Measurements from ENCODE around the gene PDHA1. TPM values are rescaled to one million over a fixed set of nuclear protein-coding genes. Genes with fewer than 3 reads are reported as not detected.

Gene PDHA1
- total and polyA plus RNA-seq, 2 experiments from 2014 or later: 31.0 to 130 TPM

GRCh38 chrX:19344661-19345060 lies 934 bp downstream of the PDHA1 start:
- Histone ChIP-seq H3K9me3 (ENCODE audit: low read depth) (no peaks in the 10 kb centered on the region), H3K4me1 (ENCODE audit: insufficient read depth) (peaks cover 16% of the 10 kb centered on the region), H3K4me3 (peak overlapping the region; percentile 83), H2AFZ (no peak overlapping the region), H3K36me3 (ENCODE audit: low read depth) (no peaks in the 10 kb centered on the region), H3K27me3 (replicated peaks; ENCODE audit: insufficient read depth) (no peaks in the 10 kb centered on the region), H3K27ac (no peak overlapping the region), H3K79me2 (ENCODE audit: insufficient read depth) (peaks cover 51% of the 10 kb centered on the region), H3K9ac (peak overlapping the region; percentile 91), H4K20me1 (ENCODE audit: insufficient read depth) (no peaks in the 10 kb centered on the region; the same call in 1 of the 2 replicates), H3K4me2 (ENCODE audit: unreplicated experiment) (peak overlapping the region; percentile 73), H3K9me2 (ENCODE audit: insufficient read depth) (no peaks in the 10 kb centered on the region), H3F3A (ENCODE audit: insufficient read depth) (peaks cover 13% of the 10 kb centered on the region; the same call in 1 of the 2 replicates)
- in situ Hi-C loops (cut with MboI): no loop called here
- 3 to 8% methylated on average over 7 to 10 of the region's 10 CpGs for WGBS, 2 experiments (ENCODE audit: low coverage in 1 of 2, low lambda C conversion rate in 2 of 2, missing lambda C conversion rate in 2 of 2)
- no peak for DNase-seq
- TF ChIP-seq EZH2phosphoT487 (IDR thresholded peaks at IDR 0.05; ENCODE audit: insufficient read depth, low read depth): no peak

- Histone ChIP-seq H3K4me1 (ENCODE audit: insufficient read depth) (peaks cover 15% of the 10 kb centered on the region), H3K79me2 (ENCODE audit: insufficient read depth) (peaks cover 51% of the 10 kb centered on the region), H3K27ac (peak overlapping the region; percentile 27), H3K27me3 (replicated peaks; ENCODE audit: insufficient read depth) (no peaks in the 10 kb centered on the region), H3K4me3 (no peak overlapping the region), H3K9me2 (ENCODE audit: insufficient read depth) (no peaks in the 10 kb centered on the region), H2AFZ (no peak overlapping the region), H3F3A (ENCODE audit: insufficient read depth) (peaks cover 13% of the 10 kb centered on the region; the same call in 1 of the 2 replicates), H3K4me2 (ENCODE audit: unreplicated experiment) (no peak overlapping the region), H3K9ac (no peak overlapping the region), H4K20me1 (ENCODE audit: insufficient read depth) (no peaks in the 10 kb centered on the region; the same call in 1 of the 2 replicates), H3K9me3 (ENCODE audit: low read depth) (no peaks in the 10 kb centered on the region), H3K36me3 (ENCODE audit: low read depth) (no peaks in the 10 kb centered on the region)
- DNase-seq: peak; percentile 60
- 63 to 67% methylated on average over 3 of the region's 3 CpGs for WGBS, 2 experiments (ENCODE audit: low coverage in 1 of 2, low lambda C conversion rate in 2 of 2, missing lambda C conversion rate in 2 of 2)
- in situ Hi-C loops (cut with MboI): no loop called here
- TF ChIP-seq EZH2 (IDR thresholded peaks at IDR 0.05; ENCODE audit: insufficient read depth, poor library complexity, severe bottlenecking) (no peak), EZH2phosphoT487 (IDR thresholded peaks at IDR 0.05; ENCODE audit: insufficient read depth, low read depth) (no peak)
Measured at GRCh38 chrX:19347916-19348315, 4.2 kb downstream of the PDHA1 start.

DNA sequence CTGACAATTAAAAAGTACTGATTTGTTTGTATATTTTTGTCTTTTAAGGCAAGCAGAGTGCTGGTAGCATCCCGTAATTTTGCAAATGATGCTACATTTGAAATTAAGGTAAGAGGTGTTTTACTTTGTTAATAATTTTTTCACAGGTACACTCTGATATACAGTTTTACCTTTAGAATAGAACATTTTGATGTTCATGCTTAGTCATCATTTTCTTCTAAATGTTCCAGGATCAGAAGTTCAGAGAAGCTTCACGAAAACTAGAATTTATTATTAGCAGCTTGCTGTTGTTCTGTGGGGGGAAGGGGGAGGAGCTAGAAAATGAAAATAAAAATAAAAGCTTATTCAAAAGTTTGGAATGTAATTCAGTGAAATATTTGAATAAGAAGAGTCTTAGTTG lies 5.5 kb downstream of the PDHA1 start:
- in situ Hi-C loops (cut with MboI): no loop called here
- Histone ChIP-seq H3K36me3 (ENCODE audit: low read depth) (no peaks in the 10 kb centered on the region), H3K79me2 (ENCODE audit: insufficient read depth) (peaks cover 47% of the 10 kb centered on the region), H3K9me2 (ENCODE audit: insufficient read depth) (no peaks in the 10 kb centered on the region), H3K27me3 (replicated peaks; ENCODE audit: insufficient read depth) (no peaks in the 10 kb centered on the region), H3K4me2 (ENCODE audit: unreplicated experiment) (no peak overlapping the region), H3F3A (ENCODE audit: insufficient read depth) (peaks cover 13% of the 10 kb centered on the region; the same call in 1 of the 2 replicates), H3K27ac (no peak overlapping the region), H4K20me1 (ENCODE audit: insufficient read depth) (no peaks in the 10 kb centered on the region; the same call in 1 of the 2 replicates), H3K9me3 (ENCODE audit: low read depth) (no peaks in the 10 kb centered on the region), H3K4me1 (ENCODE audit: insufficient read depth) (peaks cover 11% of the 10 kb centered on the region), H2AFZ (no peak overlapping the region), H3K4me3 (no peak overlapping the region), H3K9ac (no peak overlapping the region)
- whole genome bisulfite sequencing, 2 experiments (ENCODE audit: low coverage in 1 of 2, low lambda C conversion rate in 2 of 2, missing lambda C conversion rate in 2 of 2): 97 to 98% methylated on average over 2 of the region's 2 CpGs
- TF ChIP-seq EZH2 (IDR thresholded peaks at IDR 0.05; ENCODE audit: insufficient read depth, poor library complexity, severe bottlenecking): no peak
- TF ChIP-seq EZH2phosphoT487 (IDR thresholded peaks at IDR 0.05; ENCODE audit: insufficient read depth, low read depth): no peak
- DNase-seq: no peak

- no peak overlapping the region for H3K9ac ChIP-seq
- H3K27me3 ChIP-seq (replicated peaks; ENCODE audit: insufficient read depth): no peaks in the 10 kb centered on the region
- no peak overlapping the region for H2AFZ ChIP-seq
- WGBS, 2 experiments (ENCODE audit: low coverage in 1 of 2, low lambda C conversion rate in 2 of 2, missing lambda C conversion rate in 2 of 2): 85 to 90% methylated on average over 8 of the region's 8 CpGs
- no peaks in the 10 kb centered on the region; the same call in 1 of the 2 replicates for H4K20me1 ChIP-seq (ENCODE audit: insufficient read depth)
- TF ChIP-seq EZH2phosphoT487 (IDR thresholded peaks at IDR 0.05; ENCODE audit: insufficient read depth, low read depth) (no peak), EZH2 (IDR thresholded peaks at IDR 0.05; ENCODE audit: insufficient read depth, poor library complexity, severe bottlenecking) (no peak)
- peaks cover 31% of the 10 kb centered on the region for H3K79me2 ChIP-seq (ENCODE audit: insufficient read depth)
- H3K36me3 ChIP-seq (ENCODE audit: low read depth): no peaks in the 10 kb centered on the region; the same call in 1 of the 2 replicates
- in situ Hi-C loops (cut with MboI): no loop called here
- no peaks in the 10 kb centered on the region for H3K9me2 ChIP-seq (ENCODE audit: insufficient read depth)
- no peak overlapping the region for H3K4me2 ChIP-seq (ENCODE audit: unreplicated experiment)
- H3K4me1 ChIP-seq (ENCODE audit: insufficient read depth): peaks cover 7% of the 10 kb centered on the region
- H3K27ac ChIP-seq: no peak overlapping the region
- no peak for DNase-seq
- H3K4me3 ChIP-seq: no peak overlapping the region
- no peaks in the 10 kb centered on the region for H3K9me3 ChIP-seq (ENCODE audit: low read depth)
- peaks cover 13% of the 10 kb centered on the region; the same call in 1 of the 2 replicates for H3F3A ChIP-seq (ENCODE audit: insufficient read depth)
Measured at GRCh38 chrX:19350941-19351384, 7.2 kb downstream of the PDHA1 start.

All from GM23248 (cell line).